T1000 (cell line): ENCODE measurements around the gene LAMP1.
"Not testable (repeated sequence)": the region's sequence is repeated elsewhere in the genome, so short reads cannot be mapped to it uniquely, and the experiment has no call there.

ENCODE experiments used
- DNase-seq: peaks from one replicate; lab custom pipeline; 2025; ENCODE audit warnings: mixed read lengths; lab: John Stamatoyannopoulos, UW

The LAMP1 gene

GRCh38 chr13:113356596-113356995 is 59.6 kb downstream of the LAMP1 start:
- no peak for DNase-seq

GRCh38 chr13:113357529-113357928 is 60.5 kb downstream of the LAMP1 start:
- DNase-seq, result no peak

GRCh38 chr13:113358653-113359190 is 61.7 kb downstream of the LAMP1 start:
- DNase-seq, result no peak

- DNase-seq, result no peak
Observed at GRCh38 chr13:113359571-113359970, 62.5 kb downstream of the LAMP1 start.

- no peak for DNase-seq
Observed at GRCh38 chr13:113360446-113360845, 63.4 kb downstream of the LAMP1 start.

GRCh38 chr13:113361406-113361805 is 64.4 kb downstream of the LAMP1 start:
- DNase-seq, result no peak

- peak; percentile 76 for DNase-seq
Observed at GRCh38 chr13:113364311-113364889, 67.4 kb downstream of the LAMP1 start.

GRCh38 chr13:113364901-113365582 is 68.0 kb downstream of the LAMP1 start:
- DNase-seq, result no peak

GRCh38 chr13:113365583-113365970 is 68.5 kb downstream of the LAMP1 start:
- no peak for DNase-seq

GRCh38 chr13:113365971-113366588 is 69.0 kb downstream of the LAMP1 start:
- DNase-seq, result no peak

- no peak for DNase-seq
Observed at GRCh38 chr13:113367020-113367560, 70.1 kb downstream of the LAMP1 start.

GRCh38 chr13:113367771-113368170 is 70.7 kb downstream of the LAMP1 start:
- no peak for DNase-seq

GRCh38 chr13:113368353-113368752 is 71.3 kb downstream of the LAMP1 start:
- not testable (repeated sequence) for DNase-seq

- DNase-seq, result no peak
Observed at GRCh38 chr13:113369189-113369588, 72.2 kb downstream of the LAMP1 start.

- DNase-seq, result no peak
Observed at GRCh38 chr13:113369881-113370280, 72.8 kb downstream of the LAMP1 start.

GRCh38 chr13:113371061-113371460 is 74.0 kb downstream of the LAMP1 start:
- no peak for DNase-seq

- not testable (repeated sequence) for DNase-seq
Observed at GRCh38 chr13:113371701-113372100, 74.7 kb downstream of the LAMP1 start.
